GM19025 (cell line): ENCODE data around the gene CLEC6A.
"Not testable (repeated sequence)": the region's sequence is repeated elsewhere in the genome, so short reads cannot be mapped to it uniquely, and the experiment has no call there.

Experiments
- ATAC-seq: cut with Tn5 transposase; IDR thresholded peaks from one replicate; pipeline ENCODE4 v1.9.1; 2021; ENCODE audit warnings: mild to moderate bottlenecking, low read depth, moderate library complexity; ENCODE audit not compliant: unreplicated experiment

Gene CLEC6A

GRCh38 chr12:8455727-8456360, at the start of gene CLEC6A:
Gene CLEC6A, plus strand, starts transcription at chr12:8455962. Its CDS starts 150 bp downstream, at chr12:8456112.
- no peak for ATAC-seq

DNA sequence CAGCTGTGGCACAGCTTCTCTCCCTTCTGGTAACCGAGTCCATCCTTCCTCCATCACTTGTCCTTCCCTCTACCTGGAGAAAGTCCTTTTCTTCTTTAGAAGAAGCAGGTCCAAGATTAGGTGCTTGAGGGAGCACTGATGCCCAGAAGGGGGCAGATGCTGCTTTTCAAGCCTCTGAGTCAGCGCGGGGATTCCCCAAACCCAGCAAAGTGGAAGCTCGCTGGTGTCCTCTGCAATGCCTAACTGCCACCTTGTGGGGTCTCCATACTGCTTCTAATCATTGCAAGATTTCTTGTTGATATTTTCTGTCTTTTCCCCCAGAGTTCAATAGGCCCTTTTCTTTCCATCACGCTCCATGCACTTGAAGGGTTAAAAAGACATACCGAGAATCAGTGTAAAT, 36.2 kb upstream of the CLEC6A start:
- not testable (repeated sequence) for ATAC-seq

GRCh38 chr12:8420506-8420905, 35.3 kb upstream of the CLEC6A start:
- no peak for ATAC-seq

GRCh38 chr12:8444536-8445278, 11.1 kb upstream of the CLEC6A start:
- not testable (repeated sequence) for ATAC-seq

DNA sequence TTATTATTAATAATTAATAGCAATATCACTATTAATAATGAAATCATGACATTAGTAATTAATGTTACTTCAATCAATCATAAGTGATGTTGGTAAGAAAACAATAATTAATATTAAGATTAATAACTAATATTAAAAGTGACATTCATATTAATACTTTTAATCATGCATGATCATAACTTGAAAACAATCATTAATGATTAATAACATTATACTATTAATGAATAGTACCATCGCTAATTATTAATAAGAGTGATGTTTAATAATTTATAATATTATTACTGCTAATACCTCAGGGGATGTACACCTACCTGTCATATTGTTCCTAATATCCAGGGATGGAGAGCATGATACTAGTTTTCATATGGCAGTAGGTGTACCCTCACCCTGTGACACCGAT, 10.0 kb upstream of the CLEC6A start:
- ATAC-seq, result no peak

DNA sequence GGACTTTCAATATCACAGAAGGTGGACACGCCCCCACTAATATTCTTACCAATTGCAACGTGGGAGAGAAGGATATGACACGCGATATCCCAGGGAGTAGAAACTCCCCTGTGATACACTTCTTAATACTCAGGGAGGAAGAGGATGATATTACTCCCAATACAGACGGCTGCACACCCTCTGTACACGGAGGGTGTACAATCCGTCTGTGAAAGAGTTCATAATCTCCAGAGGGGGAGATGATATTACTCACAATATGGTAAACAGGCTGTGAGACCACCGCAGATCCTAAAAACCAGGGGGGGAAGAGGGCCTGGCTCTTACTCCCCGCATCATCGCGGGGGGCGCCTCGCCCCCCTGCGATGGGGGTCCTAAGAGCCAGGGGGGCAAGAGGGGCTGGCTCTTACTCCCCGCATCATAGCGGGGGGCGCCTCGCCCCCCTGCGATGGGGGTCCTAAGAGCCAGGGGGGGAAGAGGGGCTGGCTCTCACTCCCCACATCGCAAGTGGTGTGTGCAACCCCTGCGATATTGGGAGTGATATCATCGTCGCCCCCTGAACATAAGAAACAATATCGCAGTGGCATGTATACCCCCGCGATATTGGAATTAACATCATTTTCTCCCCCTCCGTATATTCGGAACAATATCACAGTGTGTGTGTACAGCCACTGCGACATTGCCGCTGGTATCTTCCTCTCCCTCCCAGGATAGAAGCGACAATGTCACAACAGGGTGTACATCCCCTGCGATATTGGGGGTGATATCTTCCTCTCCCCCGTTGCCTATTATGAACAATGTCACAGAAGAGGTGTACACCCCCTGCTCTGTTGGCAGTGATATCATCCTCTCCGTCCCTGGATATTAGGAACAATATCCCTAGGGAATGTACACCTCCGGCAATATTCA, 8.9 kb upstream of the CLEC6A start:
- ATAC-seq, result no peak

GRCh38 chr12:8449355-8449859, 6.4 kb upstream of the CLEC6A start:
- ATAC-seq, result no peak

GRCh38 chr12:8452036-8452435, 3.7 kb upstream of the CLEC6A start:
- ATAC-seq, result no peak

- no peak for ATAC-seq
Observed at GRCh38 chr12:8453021-8453513, 2.7 kb upstream of the CLEC6A start.

DNA sequence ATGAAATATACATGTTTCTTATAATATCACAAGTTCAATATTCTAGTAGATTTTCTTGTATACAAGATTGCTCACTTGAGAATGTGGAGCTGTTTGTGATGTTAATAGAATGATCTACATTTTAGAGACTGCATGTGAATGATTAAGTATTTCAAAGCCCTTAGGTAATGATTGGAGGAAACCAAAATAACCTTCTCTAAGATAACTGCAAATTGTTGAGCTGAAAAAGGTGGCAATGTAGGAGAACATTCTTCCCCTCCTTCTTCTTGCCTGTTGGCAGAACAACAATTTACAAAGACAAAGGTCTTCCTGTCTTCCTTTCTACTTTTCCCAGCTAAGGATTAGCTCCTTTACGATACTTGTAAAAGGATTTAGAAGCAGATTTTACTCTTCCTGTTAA, 2.0 kb upstream of the CLEC6A start:
- no peak for ATAC-seq

DNA sequence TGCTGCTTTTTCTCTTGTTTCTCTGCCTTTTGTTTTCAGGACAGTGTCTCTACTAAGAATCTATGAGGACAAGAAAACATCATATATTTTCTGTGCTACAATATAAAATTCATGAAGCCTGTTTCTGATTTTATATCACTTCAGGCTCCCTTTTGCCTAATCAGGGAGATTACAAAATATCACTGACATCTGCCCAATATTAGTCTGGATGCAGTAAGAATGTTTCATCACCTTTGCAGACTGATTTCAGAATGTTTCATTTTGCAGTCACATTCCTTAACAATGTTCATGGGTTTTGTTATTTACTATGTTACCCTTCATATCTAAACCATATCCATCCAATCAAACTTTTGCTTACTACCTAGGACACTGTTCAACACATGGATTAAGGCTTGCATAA, 491 bp upstream of the CLEC6A start:
- no peak for ATAC-seq

GRCh38 chr12:8461426-8461825, 5.7 kb downstream of the CLEC6A start:
- ATAC-seq, result no peak

- ATAC-seq, result no peak
Observed at GRCh38 chr12:8465301-8465996, 9.7 kb downstream of the CLEC6A start.

- ATAC-seq, result no peak
Observed at GRCh38 chr12:8466241-8466640, 10.5 kb downstream of the CLEC6A start.

DNA sequence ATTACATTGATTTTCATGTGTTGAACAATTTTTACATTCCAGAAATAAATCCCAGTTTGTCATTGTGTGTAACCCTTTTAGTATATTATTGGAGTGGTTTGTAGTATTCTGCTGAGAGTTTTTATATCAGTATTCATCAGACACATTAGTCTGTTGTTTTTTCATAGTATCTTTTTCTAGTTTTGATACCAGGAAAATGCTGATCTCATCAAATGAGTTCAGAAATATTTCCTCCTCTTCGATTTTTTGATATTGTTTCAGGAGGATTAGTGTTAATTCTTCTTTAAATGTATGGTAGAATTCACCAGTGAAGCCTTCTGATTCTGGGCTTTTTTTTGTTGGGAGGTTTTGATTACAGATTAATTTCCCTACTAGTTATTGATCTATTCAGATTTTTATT, 15.3 kb downstream of the CLEC6A start:
- no peak for ATAC-seq

GRCh38 chr12:8475508-8476203, 19.9 kb downstream of the CLEC6A start:
- no peak for ATAC-seq

DNA sequence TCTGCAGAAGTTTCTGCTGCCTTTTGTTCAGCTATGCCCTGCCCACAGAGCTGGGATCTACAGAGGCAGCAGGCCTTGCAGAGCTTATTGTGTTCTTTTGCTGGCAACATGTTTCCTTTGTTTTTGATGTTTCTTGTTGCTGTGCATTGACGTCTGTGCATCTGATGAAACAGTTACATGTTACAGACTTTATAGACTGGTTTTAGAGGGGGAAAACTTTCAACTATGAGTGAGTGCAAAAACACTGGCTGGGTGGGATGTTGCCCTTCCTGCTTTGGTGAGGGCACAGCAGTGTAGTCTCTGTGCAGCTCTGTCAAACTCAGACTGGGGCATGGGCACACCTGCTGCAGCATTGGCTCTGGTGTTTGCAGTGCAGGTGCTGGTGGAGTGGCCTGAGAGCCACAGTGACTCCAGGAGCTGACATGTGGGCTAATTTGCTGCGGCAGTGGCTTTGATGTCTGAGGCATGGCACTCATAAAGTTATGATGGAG, 26.9 kb downstream of the CLEC6A start:
- ATAC-seq, result no peak

GRCh38 chr12:8483079-8483478, 27.3 kb downstream of the CLEC6A start:
- no peak for ATAC-seq
